PC-9 (cell line): ENCODE measurements around the gene RLN3. TPM values are rescaled to one million over a fixed set of nuclear protein-coding genes. Genes with fewer than 3 reads are reported as not detected.

Experiments
- BruUV-seq: library from RNA; stranded (reverse); fragments of 400-500 nt; replicated peaks from 2 replicates; lab custom pipeline; 2021; lab: Mats Ljungman, UMichigan
- CTCF ChIA-PET: fragments of 300-600 bp; sonication (Branson Sonifier 250); formaldehyde crosslinking; loops from one replicate; lab custom pipeline; 2022; ENCODE audit warnings: antibody characterized with exemption; lab: Charles Lee
- POLR2A ChIA-PET: fragments of 300-600 bp; sonication (Branson Sonifier 250); formaldehyde crosslinking; loops from one replicate; lab custom pipeline; 2022; ENCODE audit warnings: antibody characterized with exemption; ENCODE audit not compliant: unreplicated experiment; lab: Charles Lee
- DNase-seq, 2 experiments: peaks; one replicate each; pipeline versions ENCODE4 v3.0.0 to v3.0.0-alpha.2; 2015 to 2022; ENCODE audit warnings: mixed read lengths in 1 of 2
- H2AFZ ChIP-seq: fragments of 200-600 bp; sonication (generic); 2 replicates; pipeline ENCODE4 v1.8.1; 2017; ENCODE audit warnings: antibody characterized with exemption
- H3F3A ChIP-seq: fragments of 200-600 bp; sonication (generic); 2 replicates; pipeline ENCODE4 v1.8.1; 2017; ENCODE audit warnings: antibody characterized with exemption, mild to moderate bottlenecking, low read depth; ENCODE audit not compliant: insufficient read depth
- H3K27ac ChIP-seq: fragments of 200-600 bp; sonication (generic); 2 replicates; pipeline ENCODE4 v1.6.1; 2016; ENCODE audit warnings: mixed run types
- H3K27me3 ChIP-seq: fragments of 200-600 bp; sonication (generic); 2 replicates; pipeline ENCODE4 v1.6.1; 2016; ENCODE audit warnings: low read depth, mixed run types; ENCODE audit not compliant: insufficient read depth
- H3K36me3 ChIP-seq: fragments of 200-600 bp; sonication (generic); 2 replicates; pipeline ENCODE4 v1.6.1; 2016; ENCODE audit warnings: low read depth, mixed run types
- H3K4me1 ChIP-seq: fragments of 200-600 bp; sonication (generic); replicated peaks from 2 replicates; pipeline ENCODE4 v1.6.1; 2016; ENCODE audit warnings: mixed run types; ENCODE audit not compliant: insufficient read depth
- H3K4me2 ChIP-seq: fragments of 200-600 bp; sonication (generic); 2 replicates; pipeline ENCODE4 v1.6.1; 2017; ENCODE audit warnings: mixed run types
- H3K4me3 ChIP-seq: fragments of 200-600 bp; sonication (generic); 2 replicates; pipeline ENCODE4 v1.6.1; 2016; ENCODE audit warnings: mixed run types
- H3K79me2 ChIP-seq: fragments of 200-600 bp; sonication (generic); 2 replicates; pipeline ENCODE4 v1.6.1; 2017; ENCODE audit warnings: low read depth, mixed run types
- H3K9me2 ChIP-seq: fragments of 200-600 bp; sonication (generic); 2 replicates; pipeline ENCODE4 v1.8.1; 2017; ENCODE audit warnings: mild to moderate bottlenecking; ENCODE audit not compliant: insufficient read depth
- H3K9me3 ChIP-seq: fragments of 200-600 bp; sonication (generic); 2 replicates; pipeline ENCODE4 v1.8.1; 2016; ENCODE audit warnings: low read depth; ENCODE audit not compliant: insufficient read depth
- H4K20me1 ChIP-seq: fragments of 200-600 bp; sonication (generic); 2 replicates; pipeline ENCODE4 v1.8.1; 2017; ENCODE audit not compliant: insufficient read depth
- CTCF ChIP-seq: fragments of 200-600 bp; sonication (generic); conservative IDR thresholded peaks from 2 replicates; pipeline ENCODE4 v1.6.1; 2017; ENCODE audit warnings: mixed run types, antibody characterized with exemption, mild to moderate bottlenecking, moderate library complexity
- EZH2 ChIP-seq: fragments of 200-600 bp; sonication (generic); IDR thresholded peaks from 2 replicates; pipeline ENCODE4 v1.8.0; 2017; ENCODE audit warnings: antibody characterized with exemption, low read depth
- intact Hi-C: fragments of 100-400 bp; cut with micrococcal nuclease; formaldehyde crosslinking; loops from one replicate; pipeline ENCODE4 v1.10.0; 2022; ENCODE audit not compliant: unreplicated experiment
- total RNA-seq: library from RNA; stranded (reverse); gene quantifications from 2 replicates; pipeline ENCODE4 v1.2.3, GENCODE V29; 2021

The RLN3 gene
- total RNA-seq, 1 experiment from 2014 or later, result not detected

- peaks cover 39% of the 10 kb centered on the region for H3K79me2 ChIP-seq
- DNase-seq, result no peak
- H3K36me3 ChIP-seq, result peaks cover 12% of the 10 kb centered on the region; the same call in 1 of the 2 replicates
- H3K4me1 ChIP-seq, result peaks cover 10% of the 10 kb centered on the region; the same call in 1 of the 2 replicates
- BruUV-seq, result no TSS peak
- no peaks in the 10 kb centered on the region for H3K27me3 ChIP-seq
- H3K4me3 ChIP-seq, result no peak overlapping the region
- H2AFZ ChIP-seq, result no peak overlapping the region
- CTCF ChIA-PET, result no interaction called here
- no peaks in the 10 kb centered on the region for H3K9me2 ChIP-seq
- H3K9me3 ChIP-seq, result 0 out of 2 replicates have a peak, but pooled peaks cover 10% of the 10 kb centered on the region
- H3K27ac ChIP-seq, result no peak overlapping the region
- H4K20me1 ChIP-seq, result 0 out of 2 replicates have a peak, but pooled peaks cover 3% of the 10 kb centered on the region
- intact Hi-C loops, result no loop called here
- H3F3A ChIP-seq, result peaks cover 16% of the 10 kb centered on the region; the same call in 1 of the 2 replicates
- TF ChIP-seq EZH2 (no peak), CTCF (no peak)
- POLR2A ChIA-PET, result interaction anchor here (0.6 kb wide), 1 partner anchor 57 kb away, joined by 3 read pairs; no protein-coding TSS in a partner anchor
- H3K4me2 ChIP-seq, result no peak overlapping the region
Measured at GRCh38 chr19:13995878-13996765, 31.8 kb upstream of the RLN3 start.

GRCh38 chr19:13996928-13997630 is 30.9 kb upstream of the RLN3 start:
- Histone ChIP-seq H3F3A (peaks cover 16% of the 10 kb centered on the region; the same call in 1 of the 2 replicates), H3K9me3 (0 out of 2 replicates have a peak, but pooled peaks cover 10% of the 10 kb centered on the region), H3K27me3 (no peaks in the 10 kb centered on the region), H3K27ac (no peak overlapping the region), H3K4me1 (peaks cover 10% of the 10 kb centered on the region; the same call in 1 of the 2 replicates), H3K36me3 (peaks cover 12% of the 10 kb centered on the region; the same call in 1 of the 2 replicates), H4K20me1 (0 out of 2 replicates have a peak, but pooled peaks cover 3% of the 10 kb centered on the region), H3K4me2 (no peak overlapping the region), H3K9me2 (no peaks in the 10 kb centered on the region), H2AFZ (no peak overlapping the region), H3K79me2 (peaks cover 45% of the 10 kb centered on the region), H3K4me3 (no peak overlapping the region)
- no peak for TF ChIP-seq EZH2
- no peak for TF ChIP-seq CTCF
- intact Hi-C loops, result no loop called here
- CTCF ChIA-PET, result no interaction called here
- no TSS peak for BruUV-seq
- POLR2A ChIA-PET, result interaction anchor here (0.6 kb wide), 1 partner anchor 108 kb away, joined by 3 read pairs; no protein-coding TSS in a partner anchor
- DNase-seq, result no peak

GRCh38 chr19:13997631-13997962 is 30.4 kb upstream of the RLN3 start:
- H2AFZ ChIP-seq, result no peak overlapping the region

More at GRCh38 chr19:13997631-13997962, 30.4 kb upstream of the RLN3 start:
- H3K4me2 ChIP-seq, result no peak overlapping the region
- H3K27me3 ChIP-seq, result no peaks in the 10 kb centered on the region
- H3K79me2 ChIP-seq, result peaks cover 45% of the 10 kb centered on the region
- no peak overlapping the region for H3K4me3 ChIP-seq
- 0 out of 2 replicates have a peak, but pooled peaks cover 10% of the 10 kb centered on the region for H3K9me3 ChIP-seq
- no peak for TF ChIP-seq CTCF
- no peak for TF ChIP-seq EZH2
- ChIA-PET CTCF (no interaction called here), POLR2A (interaction anchor here (0.6 kb wide), 1 partner anchor 109 kb away, joined by 3 read pairs; no protein-coding TSS in a partner anchor)
- 0 out of 2 replicates have a peak, but pooled peaks cover 3% of the 10 kb centered on the region for H4K20me1 ChIP-seq
- no peak for DNase-seq
- peaks cover 12% of the 10 kb centered on the region; the same call in 1 of the 2 replicates for H3K36me3 ChIP-seq
- no peak overlapping the region for H3K27ac ChIP-seq
- no TSS peak for BruUV-seq
- no peaks in the 10 kb centered on the region for H3K9me2 ChIP-seq
- H3F3A ChIP-seq, result peaks cover 16% of the 10 kb centered on the region; the same call in 1 of the 2 replicates
- peaks cover 10% of the 10 kb centered on the region; the same call in 1 of the 2 replicates for H3K4me1 ChIP-seq
- intact Hi-C loops, result no loop called here
